Right ventricle myocardium inferior (tissue), 1 donor: ENCODE results near the gene TMEM170A. TPM values are rescaled to one million over a fixed set of nuclear protein-coding genes. Genes with fewer than 3 reads are reported as not detected.
"Not testable (repeated sequence)": the region's sequence is repeated elsewhere in the genome, so short reads cannot be mapped to it uniquely, and the experiment has no call there.

ENCODE experiments used
- ATAC-seq: fragments of 200-7000 bp; cut with Tn5 transposase; one replicate; pipeline ENCODE4 v1.9.1; 2020; ENCODE audit warnings: mild to moderate bottlenecking, moderate library complexity
- DNase-seq: peaks from one replicate; pipeline ENCODE4 v3.0.0; 2021; ENCODE audit errors: missing footprints
- intact Hi-C: fragments of 100-400 bp; cut with DNase I; formaldehyde crosslinking; loops from one replicate; pipeline ENCODE4 v1.11.0; 2022
- long read RNA-seq: library from polyadenylated mRNA; unstranded; transcript quantifications from one replicate; pipeline ENCODE4 v2.0.0, GENCODE V29; 2021
- total RNA-seq: library from RNA; stranded (reverse); fragmentation: NEBNext Ultra II Directional; extraction: Animal tissue kit (Norgen Biotek cat#: 25700); gene quantifications from one replicate; pipeline ENCODE4 v1.2.1, GENCODE V29; 2021
- donor health status: DM: no; HTN: yes; CAD: no; lungs with severe emphysema.

TMEM170A gene
- total RNA-seq = 9.6 TPM
- long read RNA-seq, partial matches to known transcripts = 1 of 3 reads
- long read RNA-seq, other reads (novel, unspliced or antisense) = 0 of 3 reads

- intact Hi-C loops = loop anchor here (2.0 kb wide), 5 partner anchors 32 to 266 kb away; partner anchors contain the start of genes ADAT1 and CFDP1
- DNase-seq (peak; percentile 100), ATAC-seq (peak; percentile 97)
These were observed at the start of gene TMEM170A for GRCh38 chr16:75464122-75464918. TMEM170A (minus strand) TSS chr16:75464689; CDS start chr16:75464600, 89 bp downstream.

GRCh38 chr16:75506574-75506973, 42.1 kb upstream of the TMEM170A start:
- ATAC-seq (peak; percentile 74), DNase-seq (no peak)
- intact Hi-C loops = no loop called here

- no peak for ATAC-seq
- no peak for DNase-seq
- intact Hi-C loops = no loop called here
These were observed 41.6 kb upstream of the TMEM170A start for GRCh38 chr16:75506107-75506506.

- ATAC-seq (no peak), DNase-seq (no peak)
- intact Hi-C loops = no loop called here
These were observed 39.3 kb upstream of the TMEM170A start for GRCh38 chr16:75503801-75504200.

GRCh38 chr16:75502916-75503605, 38.6 kb upstream of the TMEM170A start:
- intact Hi-C loops = no loop called here
- DNase-seq (no peak), ATAC-seq (no peak)

- peak; percentile 74 for ATAC-seq
- peak; percentile 76 for DNase-seq
- intact Hi-C loops = loop anchor here (2.0 kb wide), 1 partner anchor 15 kb away; no protein-coding TSS in a partner anchor
These were observed 37.3 kb upstream of the TMEM170A start for GRCh38 chr16:75501820-75502219.

GRCh38 chr16:75501359-75501758, 36.9 kb upstream of the TMEM170A start:
- intact Hi-C loops = loop anchor here (2.0 kb wide), 1 partner anchor 15 kb away; no protein-coding TSS in a partner anchor
- ATAC-seq (no peak), DNase-seq (no peak)

- ATAC-seq = peak; percentile 70
- intact Hi-C loops, DNase-seq: not testable (repeated sequence)
These were observed 34.3 kb upstream of the TMEM170A start for GRCh38 chr16:75498605-75499322.

GRCh38 chr16:75497558-75497957, 33.1 kb upstream of the TMEM170A start:
- intact Hi-C loops = no loop called here
- no peak for ATAC-seq

GRCh38 chr16:75495076-75495674, 30.7 kb upstream of the TMEM170A start, which contains the start of gene CHST6:
CHST6 (minus strand) TSS chr16:75495441; CDS start chr16:75479828, 15,613 bp downstream.
- intact Hi-C loops = no loop called here
- DNase-seq (no peak), ATAC-seq (peak; percentile 61)

More at GRCh38 chr16:75497558-75497957, 33.1 kb upstream of the TMEM170A start:
- no peak for DNase-seq

- ATAC-seq = no peak
- intact Hi-C loops = no loop called here
- no peak for DNase-seq
These were observed 30.2 kb upstream of the TMEM170A start for GRCh38 chr16:75494661-75495075.

- DNase-seq = no peak
- intact Hi-C loops = no loop called here
- no peak for ATAC-seq
These were observed 29.7 kb upstream of the TMEM170A start for GRCh38 chr16:75494184-75494583.

- intact Hi-C loops = no loop called here
- DNase-seq = no peak
- no peak for ATAC-seq
These were observed 27.4 kb upstream of the TMEM170A start for GRCh38 chr16:75491876-75492275.

- intact Hi-C loops = no loop called here
- no peak for ATAC-seq
- DNase-seq = no peak
These were observed 23.8 kb upstream of the TMEM170A start for GRCh38 chr16:75488322-75488721.

- ATAC-seq (no peak), DNase-seq (no peak)
- intact Hi-C loops = no loop called here
These were observed 22.3 kb upstream of the TMEM170A start for GRCh38 chr16:75486676-75487313.

- intact Hi-C loops = no loop called here
- DNase-seq (no peak), ATAC-seq (no peak)
These were observed 21.7 kb upstream of the TMEM170A start for GRCh38 chr16:75486014-75486675.

- intact Hi-C loops = no loop called here
- DNase-seq = no peak
- ATAC-seq = no peak
These were observed 20.9 kb upstream of the TMEM170A start for GRCh38 chr16:75485230-75486013.
